Neural cell (in vitro differentiated cells): Measurements from ENCODE around the gene SDK1. TPM values are rescaled to one million over a fixed set of nuclear protein-coding genes. Genes with fewer than 3 reads are reported as not detected.

ENCODE experiments used
- H2AFZ ChIP-seq: fragments of 200-600, 300-800 bp; sonication (generic), shearing (Covaris generic); 2 replicates; pipeline ENCODE4 v1.6.0; 2014; ENCODE audit warnings: low read depth, mild to moderate bottlenecking, antibody characterized with exemption, low read length, moderate library complexity
- H3F3A ChIP-seq: fragments of 200-600 bp; shearing (Covaris generic); 2 replicates; pipeline ENCODE4 v1.6.1; 2016; ENCODE audit warnings: mild to moderate bottlenecking, moderate library complexity, mixed read lengths, antibody characterized with exemption, low read length; ENCODE audit not compliant: insufficient read depth, poor library complexity, severe bottlenecking
- H3K27ac ChIP-seq: fragments of 200-600, 300-800 bp; sonication (generic), shearing (Covaris generic); 2 replicates; pipeline ENCODE4 v1.5.1; 2014; ENCODE audit warnings: mild to moderate bottlenecking, low read length, moderate library complexity
- H3K27me3 ChIP-seq: fragments of 300-800, 200-600 bp; sonication (generic), shearing (Covaris generic); 2 replicates; pipeline ENCODE4 v1.6.0; 2014; ENCODE audit warnings: mild to moderate bottlenecking, low read depth, low read length, moderate library complexity; ENCODE audit not compliant: insufficient read depth
- H3K36me3 ChIP-seq: fragments of 300-800, 200-600 bp; sonication (generic), shearing (Covaris generic); 2 replicates; pipeline ENCODE4 v1.5.1; 2014; ENCODE audit warnings: mild to moderate bottlenecking, antibody characterized with exemption, low read length, moderate library complexity; ENCODE audit not compliant: insufficient read depth
- H3K4me2 ChIP-seq: fragments of 300-800, 200-600 bp; sonication (generic), shearing (Covaris generic); 2 replicates; pipeline ENCODE4 v1.6.0; 2014; ENCODE audit warnings: mild to moderate bottlenecking, low read length
- H3K4me3 ChIP-seq: fragments of 300-800, 200-600 bp; sonication (generic), shearing (Covaris generic); 2 replicates; pipeline ENCODE4 v1.5.1; 2014; ENCODE audit warnings: mild to moderate bottlenecking, low read length, moderate library complexity
- H3K79me2 ChIP-seq: fragments of 200-600 bp; shearing (Covaris generic); replicated peaks from 2 replicates; pipeline ENCODE4 v1.6.0; 2014; ENCODE audit warnings: mild to moderate bottlenecking, low read length, moderate library complexity; ENCODE audit not compliant: insufficient read depth
- H3K9ac ChIP-seq: fragments of 300-800, 200-600 bp; sonication (generic), shearing (Covaris generic); 2 replicates; pipeline ENCODE4 v1.6.1; 2016; ENCODE audit warnings: mild to moderate bottlenecking, low read length, mixed read lengths
- H3K9me2 ChIP-seq: fragments of 200-600 bp; shearing (Covaris generic); 2 replicates; pipeline ENCODE4 v1.6.1; 2016; ENCODE audit warnings: mild to moderate bottlenecking, low read length, mixed read lengths; ENCODE audit not compliant: insufficient read depth
- H3K9me3 ChIP-seq: fragments of 200-600, 300-800 bp; sonication (generic), shearing (Covaris generic); 2 replicates; pipeline ENCODE4 v1.6.1; 2016; ENCODE audit warnings: mild to moderate bottlenecking, mixed run types, low read length, moderate library complexity, mixed read lengths
- H4K20me1 ChIP-seq: fragments of 200-600 bp; shearing (Covaris generic); 2 replicates; pipeline ENCODE4 v1.6.1; 2016; ENCODE audit warnings: mild to moderate bottlenecking, mixed run types; ENCODE audit not compliant: insufficient read depth
- EP300 ChIP-seq: fragments of 450-650 bp; conservative IDR thresholded peaks from 2 replicates; pipeline ENCODE4 v1.6.1; 2014; ENCODE audit warnings: antibody characterized with exemption, mild to moderate bottlenecking, moderate library complexity; ENCODE audit not compliant: poor library complexity, severe bottlenecking
- EZH2 ChIP-seq: fragments of 200-600, 300-800 bp; shearing (Covaris generic), sonication (generic); IDR thresholded peaks from 2 replicates; pipeline ENCODE4 v1.6.1; 2014; ENCODE audit warnings: antibody characterized with exemption, low read length, borderline replicate concordance, mild to moderate bottlenecking; ENCODE audit not compliant: insufficient read depth, poor library complexity, severe bottlenecking
- MXI1 ChIP-seq: fragments of 450-650 bp; conservative IDR thresholded peaks from 2 replicates; pipeline ENCODE4 v1.6.1; 2014; ENCODE audit warnings: antibody characterized with exemption, mild to moderate bottlenecking; ENCODE audit not compliant: poor library complexity, severe bottlenecking
- POLR2AphosphoS5 ChIP-seq: IDR thresholded peaks from 2 replicates; pipeline ENCODE4 v1.6.1; 2012
- RAD21 ChIP-seq: fragments of 450-650 bp; conservative IDR thresholded peaks from 2 replicates; pipeline ENCODE4 v1.6.1; 2014; ENCODE audit warnings: antibody characterized with exemption, mild to moderate bottlenecking, moderate library complexity
- SMC3 ChIP-seq: fragments of 450-650 bp; conservative IDR thresholded peaks from 2 replicates; pipeline ENCODE4 v1.6.1; 2014; ENCODE audit warnings: antibody characterized with exemption, mild to moderate bottlenecking, moderate library complexity; ENCODE audit not compliant: poor library complexity
- TAF1 ChIP-seq: IDR thresholded peaks from 2 replicates; pipeline ENCODE4 v1.6.1; 2012; ENCODE audit warnings: low read depth
- polyA plus RNA-seq: library from polyadenylated mRNA; depleted of rRNA; stranded (reverse); fragments of >200 nt; gene quantifications from 2 replicates; pipeline ENCODE4 v1.2.3, GENCODE V29; 2014
- TF ChIP-seq, protein P1 (sequence below): fragments of 450-650 bp; IDR thresholded peaks from 2 replicates; pipeline ENCODE4 v1.5.1; 2014; ENCODE audit warnings: antibody characterized with exemption, mild to moderate bottlenecking, moderate library complexity; ENCODE audit not compliant: poor library complexity, severe bottlenecking
- TF ChIP-seq, protein P2 (sequence below): IDR thresholded peaks from 2 replicates; pipeline ENCODE4 v1.6.1; 2012; ENCODE audit warnings: borderline replicate concordance

The SDK1 gene
- polyA plus RNA-seq, 1 donor from 2014 or later: 2.7 TPM

DNA sequence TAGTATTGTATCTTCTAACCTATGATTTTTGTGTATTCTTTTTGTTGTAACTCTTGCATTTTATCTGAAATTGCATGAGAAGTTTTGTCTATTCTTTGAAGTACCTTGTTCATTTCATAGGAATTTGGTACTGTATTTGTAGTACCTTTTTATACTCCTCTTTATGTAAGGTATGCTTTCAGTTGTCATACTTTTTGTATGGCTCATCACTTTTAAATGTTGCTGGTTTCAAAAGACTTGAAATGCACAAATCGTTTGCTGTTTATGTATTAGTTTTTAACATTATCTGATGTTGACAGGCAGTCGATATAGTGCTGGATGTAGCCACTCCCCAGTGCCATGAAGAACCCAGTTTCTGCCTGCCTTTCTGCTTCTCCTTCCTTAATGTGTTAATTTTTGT is 158.1 kb downstream of the SDK1 start:
- H3K9ac ChIP-seq: no peak overlapping the region
- H3K4me2 ChIP-seq: no peak overlapping the region
- H4K20me1 ChIP-seq: no peaks in the 10 kb centered on the region
- H3K27me3 ChIP-seq: no peaks in the 10 kb centered on the region
- H2AFZ ChIP-seq: no peak overlapping the region
- no peak overlapping the region for H3K27ac ChIP-seq
- H3F3A ChIP-seq: no peaks in the 10 kb centered on the region
- TF ChIP-seq MXI1 (no peak), TAF1 (no peak), RAD21 (no peak), POLR2AphosphoS5 (no peak)
- TF ChIP-seq, protein P1, sequence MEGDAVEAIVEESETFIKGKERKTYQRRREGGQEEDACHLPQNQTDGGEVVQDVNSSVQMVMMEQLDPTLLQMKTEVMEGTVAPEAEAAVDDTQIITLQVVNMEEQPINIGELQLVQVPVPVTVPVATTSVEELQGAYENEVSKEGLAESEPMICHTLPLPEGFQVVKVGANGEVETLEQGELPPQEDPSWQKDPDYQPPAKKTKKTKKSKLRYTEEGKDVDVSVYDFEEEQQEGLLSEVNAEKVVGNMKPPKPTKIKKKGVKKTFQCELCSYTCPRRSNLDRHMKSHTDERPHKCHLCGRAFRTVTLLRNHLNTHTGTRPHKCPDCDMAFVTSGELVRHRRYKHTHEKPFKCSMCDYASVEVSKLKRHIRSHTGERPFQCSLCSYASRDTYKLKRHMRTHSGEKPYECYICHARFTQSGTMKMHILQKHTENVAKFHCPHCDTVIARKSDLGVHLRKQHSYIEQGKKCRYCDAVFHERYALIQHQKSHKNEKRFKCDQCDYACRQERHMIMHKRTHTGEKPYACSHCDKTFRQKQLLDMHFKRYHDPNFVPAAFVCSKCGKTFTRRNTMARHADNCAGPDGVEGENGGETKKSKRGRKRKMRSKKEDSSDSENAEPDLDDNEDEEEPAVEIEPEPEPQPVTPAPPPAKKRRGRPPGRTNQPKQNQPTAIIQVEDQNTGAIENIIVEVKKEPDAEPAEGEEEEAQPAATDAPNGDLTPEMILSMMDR: no peak
- no peaks in the 10 kb centered on the region for H3K36me3 ChIP-seq
- H3K9me2 ChIP-seq: no peaks in the 10 kb centered on the region
- no peak overlapping the region for H3K4me3 ChIP-seq
- no peaks in the 10 kb centered on the region for H3K9me3 ChIP-seq
- no peaks in the 10 kb centered on the region for H3K79me2 ChIP-seq

DNA sequence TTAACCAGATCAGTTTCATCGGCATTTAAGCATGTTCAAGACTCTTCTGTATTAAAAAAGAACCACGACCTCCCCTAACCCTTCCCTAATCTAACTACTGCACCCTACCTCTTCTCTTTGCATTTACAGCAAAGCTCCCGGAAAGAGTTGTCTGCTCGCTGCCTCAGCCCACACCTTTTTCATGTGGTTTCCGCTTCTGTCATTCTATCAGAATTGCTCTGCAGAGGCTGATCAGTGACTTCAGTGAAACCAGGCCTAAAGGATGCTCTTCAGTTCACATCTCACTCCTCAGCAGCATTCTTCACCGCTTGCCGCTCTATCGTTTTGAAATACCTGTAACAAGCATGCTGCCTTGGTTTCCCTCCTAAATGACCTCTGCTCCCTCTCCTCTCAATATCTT is 160.9 kb downstream of the SDK1 start:
- Histone ChIP-seq H3K36me3 (no peaks in the 10 kb centered on the region), H3K4me3 (no peak overlapping the region), H3K4me2 (no peak overlapping the region), H2AFZ (no peak overlapping the region), H3K27ac (no peak overlapping the region), H3K9me3 (no peaks in the 10 kb centered on the region), H3K9ac (no peak overlapping the region), H3K79me2 (no peaks in the 10 kb centered on the region), H3K27me3 (no peaks in the 10 kb centered on the region), H3K9me2 (no peaks in the 10 kb centered on the region), H4K20me1 (no peaks in the 10 kb centered on the region), H3F3A (no peaks in the 10 kb centered on the region)
- no peak for TF ChIP-seq POLR2AphosphoS5
- no peak for TF ChIP-seq RAD21
- no peak for TF ChIP-seq TAF1
- TF ChIP-seq SMC3: no peak
- no peak for TF ChIP-seq EP300
- TF ChIP-seq, protein P1: no peak
- TF ChIP-seq, protein P2, sequence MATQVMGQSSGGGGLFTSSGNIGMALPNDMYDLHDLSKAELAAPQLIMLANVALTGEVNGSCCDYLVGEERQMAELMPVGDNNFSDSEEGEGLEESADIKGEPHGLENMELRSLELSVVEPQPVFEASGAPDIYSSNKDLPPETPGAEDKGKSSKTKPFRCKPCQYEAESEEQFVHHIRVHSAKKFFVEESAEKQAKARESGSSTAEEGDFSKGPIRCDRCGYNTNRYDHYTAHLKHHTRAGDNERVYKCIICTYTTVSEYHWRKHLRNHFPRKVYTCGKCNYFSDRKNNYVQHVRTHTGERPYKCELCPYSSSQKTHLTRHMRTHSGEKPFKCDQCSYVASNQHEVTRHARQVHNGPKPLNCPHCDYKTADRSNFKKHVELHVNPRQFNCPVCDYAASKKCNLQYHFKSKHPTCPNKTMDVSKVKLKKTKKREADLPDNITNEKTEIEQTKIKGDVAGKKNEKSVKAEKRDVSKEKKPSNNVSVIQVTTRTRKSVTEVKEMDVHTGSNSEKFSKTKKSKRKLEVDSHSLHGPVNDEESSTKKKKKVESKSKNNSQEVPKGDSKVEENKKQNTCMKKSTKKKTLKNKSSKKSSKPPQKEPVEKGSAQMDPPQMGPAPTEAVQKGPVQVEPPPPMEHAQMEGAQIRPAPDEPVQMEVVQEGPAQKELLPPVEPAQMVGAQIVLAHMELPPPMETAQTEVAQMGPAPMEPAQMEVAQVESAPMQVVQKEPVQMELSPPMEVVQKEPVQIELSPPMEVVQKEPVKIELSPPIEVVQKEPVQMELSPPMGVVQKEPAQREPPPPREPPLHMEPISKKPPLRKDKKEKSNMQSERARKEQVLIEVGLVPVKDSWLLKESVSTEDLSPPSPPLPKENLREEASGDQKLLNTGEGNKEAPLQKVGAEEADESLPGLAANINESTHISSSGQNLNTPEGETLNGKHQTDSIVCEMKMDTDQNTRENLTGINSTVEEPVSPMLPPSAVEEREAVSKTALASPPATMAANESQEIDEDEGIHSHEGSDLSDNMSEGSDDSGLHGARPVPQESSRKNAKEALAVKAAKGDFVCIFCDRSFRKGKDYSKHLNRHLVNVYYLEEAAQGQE: no peak
- TF ChIP-seq MXI1: no peak
- TF ChIP-seq EZH2: no peak
